HEK293 (cell line): Measurements from ENCODE around the gene PTPRH.

Experiments
- BCL11A ChIP-seq: fragments of 450-650 bp; formaldehyde crosslinking; IDR thresholded peaks from 2 replicates; pipeline ENCODE4 v1.5.1; 2016; ENCODE audit warnings: low read depth, missing biosample characterization, missing genetic modification characterization
- HOXC10 ChIP-seq: sonication (generic); formaldehyde crosslinking; IDR thresholded peaks from 2 replicates; pipeline ENCODE4 v1.8.1; 2023; ENCODE audit warnings: mild to moderate bottlenecking, missing genetic modification reagents
- KLF9 ChIP-seq: fragments of 450-650 bp; formaldehyde crosslinking; IDR thresholded peaks from 2 replicates; pipeline ENCODE4 v1.5.1; 2016; ENCODE audit warnings: missing biosample characterization, missing genetic modification characterization, low read depth
- MZF1 ChIP-seq: fragments of 450-650 bp; formaldehyde crosslinking; IDR thresholded peaks from 2 replicates; pipeline ENCODE4 v1.5.1; 2017; ENCODE audit warnings: missing biosample characterization, missing genetic modification characterization, borderline replicate concordance
- SETDB1 ChIP-seq: IDR thresholded peaks from one replicate; pipeline ENCODE4 v1.6.1; 2017; ENCODE audit warnings: mild to moderate bottlenecking, low read length, moderate library complexity, mixed read lengths; ENCODE audit not compliant: insufficient read length
- TSHZ1 ChIP-seq: fragments of 450-650 bp; formaldehyde crosslinking; IDR thresholded peaks from 2 replicates; pipeline ENCODE4 v1.5.1; 2016; ENCODE audit warnings: missing biosample characterization, missing genetic modification characterization, borderline replicate concordance
- YY1 ChIP-seq: fragments of 450-650 bp; formaldehyde crosslinking; IDR thresholded peaks from 2 replicates; pipeline ENCODE4 v1.5.1; 2018; ENCODE audit warnings: missing biosample characterization, missing genetic modification characterization
- ZBTB48 ChIP-seq: fragments of 450-650 bp; formaldehyde crosslinking; IDR thresholded peaks from 2 replicates; pipeline ENCODE4 v1.5.1; 2016; ENCODE audit warnings: missing biosample characterization, missing genetic modification characterization
- ZBTB8A ChIP-seq: fragments of 450-650 bp; formaldehyde crosslinking; IDR thresholded peaks from 2 replicates; pipeline ENCODE4 v1.5.1; 2016; ENCODE audit warnings: missing biosample characterization, missing genetic modification characterization
- ZFP69B ChIP-seq: fragments of 450-650 bp; formaldehyde crosslinking; IDR thresholded peaks from 2 replicates; pipeline ENCODE4 v1.5.1; 2016; ENCODE audit warnings: missing biosample characterization, missing genetic modification characterization
- ZNF112 ChIP-seq: fragments of 450-650 bp; formaldehyde crosslinking; IDR thresholded peaks from 2 replicates; pipeline ENCODE4 v1.5.0; 2017; ENCODE audit warnings: missing biosample characterization, missing genetic modification characterization
- ZNF114 ChIP-seq: fragments of 450-650 bp; formaldehyde crosslinking; IDR thresholded peaks from 2 replicates; pipeline ENCODE4 v1.5.0; 2017; ENCODE audit warnings: missing biosample characterization, missing genetic modification characterization
- ZNF184 ChIP-seq: fragments of 450-650 bp; IDR thresholded peaks from 2 replicates; pipeline ENCODE4 v1.5.1; 2018; ENCODE audit warnings: missing biosample characterization, mild to moderate bottlenecking, missing genetic modification characterization
- ZNF202 ChIP-seq: fragments of 450-650 bp; formaldehyde crosslinking; IDR thresholded peaks from 2 replicates; pipeline ENCODE4 v1.5.1; 2016; ENCODE audit warnings: missing biosample characterization, missing genetic modification characterization, borderline replicate concordance
- ZNF211 ChIP-seq: fragments of 450-650 bp; formaldehyde crosslinking; IDR thresholded peaks from 2 replicates; pipeline ENCODE4 v1.5.1; 2016; ENCODE audit warnings: low read depth, missing biosample characterization, missing genetic modification characterization
- ZNF214 ChIP-seq: fragments of 450-650 bp; formaldehyde crosslinking; IDR thresholded peaks from 2 replicates; pipeline ENCODE4 v1.5.1; 2017; ENCODE audit warnings: missing biosample characterization, mild to moderate bottlenecking, missing genetic modification characterization, borderline replicate concordance
- ZNF24 ChIP-seq: fragments of 450-650 bp; formaldehyde crosslinking; IDR thresholded peaks from 2 replicates; pipeline ENCODE4 v1.5.1; 2016; ENCODE audit warnings: missing biosample characterization, missing genetic modification characterization
- ZNF311 ChIP-seq: fragments of 450-650 bp; formaldehyde crosslinking; IDR thresholded peaks from 2 replicates; pipeline ENCODE4 v1.5.1; 2017; ENCODE audit warnings: missing biosample characterization, missing genetic modification characterization, borderline replicate concordance
- ZNF423 ChIP-seq: fragments of 450-650 bp; formaldehyde crosslinking; IDR thresholded peaks from 2 replicates; pipeline ENCODE4 v1.5.1; 2016; ENCODE audit warnings: missing biosample characterization, missing genetic modification characterization
- ZNF426 ChIP-seq: fragments of 450-650 bp; formaldehyde crosslinking; IDR thresholded peaks from 2 replicates; pipeline ENCODE4 v1.5.1; 2017; ENCODE audit warnings: missing biosample characterization, missing genetic modification characterization, mild to moderate bottlenecking, inconsistent platforms, moderate library complexity
- ZNF48 ChIP-seq: fragments of 450-650 bp; formaldehyde crosslinking; IDR thresholded peaks from 2 replicates; pipeline ENCODE4 v1.5.1; 2016; ENCODE audit warnings: missing biosample characterization, missing genetic modification characterization
- ZNF560 ChIP-seq: fragments of 450-650 bp; formaldehyde crosslinking; IDR thresholded peaks from 2 replicates; pipeline ENCODE4 v1.5.1; 2017; ENCODE audit warnings: missing biosample characterization, missing genetic modification characterization, borderline replicate concordance
- ZNF571 ChIP-seq: fragments of 450-650 bp; formaldehyde crosslinking; IDR thresholded peaks from 2 replicates; pipeline ENCODE4 v1.5.0; 2017; ENCODE audit warnings: missing biosample characterization, missing genetic modification characterization
- ZNF580 ChIP-seq: fragments of 450-650 bp; formaldehyde crosslinking; IDR thresholded peaks from 2 replicates; pipeline ENCODE4 v1.5.1; 2016; ENCODE audit warnings: missing biosample characterization, missing genetic modification characterization
- ZNF660 ChIP-seq: fragments of 450-650 bp; IDR thresholded peaks from 2 replicates; pipeline ENCODE4 v1.5.1; 2018; ENCODE audit warnings: missing biosample characterization, mild to moderate bottlenecking, missing genetic modification characterization
- ZNF76 ChIP-seq: fragments of 450-650 bp; formaldehyde crosslinking; IDR thresholded peaks from 2 replicates; pipeline ENCODE4; 2016; ENCODE audit warnings: low read depth, missing biosample characterization, missing genetic modification characterization, borderline replicate concordance
- ZSCAN23 ChIP-seq: fragments of 450-650 bp; formaldehyde crosslinking; IDR thresholded peaks from 2 replicates; pipeline ENCODE4 v1.5.1; 2016; ENCODE audit warnings: missing biosample characterization, missing genetic modification characterization
- ZXDB ChIP-seq: fragments of 450-650 bp; formaldehyde crosslinking; IDR thresholded peaks from 2 replicates; pipeline ENCODE4 v1.5.1; 2016; ENCODE audit warnings: missing biosample characterization, missing genetic modification characterization
- TF ChIP-seq, protein P1 (sequence below): sonication (generic); formaldehyde crosslinking; IDR thresholded peaks from 2 replicates; pipeline ENCODE4 v1.8.1; 2022; ENCODE audit warnings: mild to moderate bottlenecking, moderate library complexity, missing genetic modification reagents
- TF ChIP-seq, protein P2 (sequence below): fragments of 450-650 bp; formaldehyde crosslinking; IDR thresholded peaks from 2 replicates; pipeline ENCODE4 v1.5.1; 2016; ENCODE audit warnings: missing biosample characterization, missing genetic modification characterization
- TF ChIP-seq, protein P3 (sequence below): fragments of 450-650 bp; formaldehyde crosslinking; IDR thresholded peaks from 2 replicates; pipeline ENCODE4; 2016; ENCODE audit warnings: missing biosample characterization, missing genetic modification characterization

The PTPRH gene

DNA sequence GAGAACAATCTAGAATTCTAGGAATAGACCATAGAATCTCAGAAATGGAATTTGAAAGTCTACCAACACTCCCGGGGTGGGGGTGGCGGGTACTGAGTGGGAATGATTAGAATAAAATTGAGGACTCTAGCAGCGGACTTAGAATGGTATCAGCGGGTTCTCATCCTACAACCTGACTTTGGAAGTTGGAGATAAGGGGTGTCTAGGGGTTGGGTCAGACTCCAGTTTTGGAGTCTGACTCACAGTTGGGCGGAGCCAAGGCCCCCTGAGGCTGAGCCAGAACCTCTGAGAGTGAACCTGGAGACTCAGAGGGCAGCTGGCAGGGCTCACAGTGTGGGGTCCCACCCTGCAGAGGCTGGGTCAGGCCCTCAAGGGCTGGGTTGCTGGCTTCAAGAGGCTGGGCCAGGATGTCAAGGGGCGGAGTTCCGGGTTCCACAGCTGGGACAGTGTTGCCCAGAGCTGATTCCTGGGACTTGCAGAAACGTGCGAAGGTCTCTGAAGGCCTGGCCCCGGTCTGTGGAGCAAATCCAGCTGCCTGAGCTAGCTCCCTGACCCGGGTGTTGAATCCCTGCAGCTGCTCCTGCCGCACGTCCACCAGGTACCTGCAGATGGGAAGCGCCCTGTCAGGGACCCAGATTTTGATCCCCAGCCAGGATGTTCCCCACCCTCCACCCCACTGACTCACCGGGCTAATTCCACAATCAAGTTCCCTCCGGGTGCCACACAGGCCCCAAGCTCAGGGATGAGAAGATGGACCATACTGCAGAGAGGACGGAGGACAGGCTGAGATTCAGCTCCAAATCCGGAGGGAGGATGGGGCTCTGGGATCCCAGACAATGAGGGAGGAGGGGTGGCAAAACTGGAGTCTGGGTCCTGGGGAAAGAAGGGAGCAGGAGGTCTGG is 50.2 kb downstream of the PTPRH start (continued):
- no peak for TF ChIP-seq TSHZ1 (tag by site-specific recombination)
- no peak for TF ChIP-seq MZF1 (tag by site-specific recombination)
- TF ChIP-seq ZNF571 (tag by site-specific recombination): no peak
- peak; percentile 92 for TF ChIP-seq ZFP69B (tag by site-specific recombination)
- no peak for TF ChIP-seq ZNF76 (tag by site-specific recombination)
- no peak for TF ChIP-seq ZNF202 (tag by site-specific recombination)
- no peak for TF ChIP-seq ZSCAN23 (tag by site-specific recombination)
- TF ChIP-seq ZNF184 (tag by site-specific recombination): 0 out of 2 replicates have a peak, but pooled peaks have one; percentile 45
- TF ChIP-seq ZNF24: peak; percentile 45; the same call in 1 of the 2 replicates
- TF ChIP-seq ZNF214 (tag by site-specific recombination): no peak
- TF ChIP-seq ZNF114: no peak
- no peak for TF ChIP-seq HOXC10 (CRISPR knock-in tag)
- TF ChIP-seq, protein P1, sequence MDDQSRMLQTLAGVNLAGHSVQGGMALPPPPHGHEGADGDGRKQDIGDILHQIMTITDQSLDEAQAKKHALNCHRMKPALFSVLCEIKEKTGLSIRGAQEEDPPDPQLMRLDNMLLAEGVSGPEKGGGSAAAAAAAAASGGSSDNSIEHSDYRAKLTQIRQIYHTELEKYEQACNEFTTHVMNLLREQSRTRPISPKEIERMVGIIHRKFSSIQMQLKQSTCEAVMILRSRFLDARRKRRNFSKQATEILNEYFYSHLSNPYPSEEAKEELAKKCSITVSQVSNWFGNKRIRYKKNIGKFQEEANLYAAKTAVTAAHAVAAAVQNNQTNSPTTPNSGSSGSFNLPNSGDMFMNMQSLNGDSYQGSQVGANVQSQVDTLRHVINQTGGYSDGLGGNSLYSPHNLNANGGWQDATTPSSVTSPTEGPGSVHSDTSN: no peak
- no peak for TF ChIP-seq ZNF423 (tag by site-specific recombination)
- TF ChIP-seq ZNF112 (tag by site-specific recombination): no peak
- TF ChIP-seq ZNF211 (tag by site-specific recombination): no peak
- no peak for TF ChIP-seq ZNF48
- TF ChIP-seq, protein P2, sequence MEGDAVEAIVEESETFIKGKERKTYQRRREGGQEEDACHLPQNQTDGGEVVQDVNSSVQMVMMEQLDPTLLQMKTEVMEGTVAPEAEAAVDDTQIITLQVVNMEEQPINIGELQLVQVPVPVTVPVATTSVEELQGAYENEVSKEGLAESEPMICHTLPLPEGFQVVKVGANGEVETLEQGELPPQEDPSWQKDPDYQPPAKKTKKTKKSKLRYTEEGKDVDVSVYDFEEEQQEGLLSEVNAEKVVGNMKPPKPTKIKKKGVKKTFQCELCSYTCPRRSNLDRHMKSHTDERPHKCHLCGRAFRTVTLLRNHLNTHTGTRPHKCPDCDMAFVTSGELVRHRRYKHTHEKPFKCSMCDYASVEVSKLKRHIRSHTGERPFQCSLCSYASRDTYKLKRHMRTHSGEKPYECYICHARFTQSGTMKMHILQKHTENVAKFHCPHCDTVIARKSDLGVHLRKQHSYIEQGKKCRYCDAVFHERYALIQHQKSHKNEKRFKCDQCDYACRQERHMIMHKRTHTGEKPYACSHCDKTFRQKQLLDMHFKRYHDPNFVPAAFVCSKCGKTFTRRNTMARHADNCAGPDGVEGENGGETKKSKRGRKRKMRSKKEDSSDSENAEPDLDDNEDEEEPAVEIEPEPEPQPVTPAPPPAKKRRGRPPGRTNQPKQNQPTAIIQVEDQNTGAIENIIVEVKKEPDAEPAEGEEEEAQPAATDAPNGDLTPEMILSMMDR: no peak
- TF ChIP-seq ZNF426 (tag by site-specific recombination): no peak
- TF ChIP-seq SETDB1: no peak
- TF ChIP-seq ZNF580: no peak
- no peak for TF ChIP-seq ZNF311 (tag by site-specific recombination)
- TF ChIP-seq ZNF660 (tag by site-specific recombination): peak; percentile 50; the same call in 1 of the 2 replicates
- no peak for TF ChIP-seq YY1 (tag by site-specific recombination)
- no peak for TF ChIP-seq KLF9 (tag by site-specific recombination)
- peak; percentile 61 for TF ChIP-seq ZXDB (tag by site-specific recombination)
- no peak for TF ChIP-seq BCL11A (tag by site-specific recombination)
- TF ChIP-seq ZBTB8A (tag by site-specific recombination): no peak
- peak; percentile 24; the same call in 1 of the 2 replicates for TF ChIP-seq ZBTB48 (tag by site-specific recombination)
- TF ChIP-seq, protein P3, sequence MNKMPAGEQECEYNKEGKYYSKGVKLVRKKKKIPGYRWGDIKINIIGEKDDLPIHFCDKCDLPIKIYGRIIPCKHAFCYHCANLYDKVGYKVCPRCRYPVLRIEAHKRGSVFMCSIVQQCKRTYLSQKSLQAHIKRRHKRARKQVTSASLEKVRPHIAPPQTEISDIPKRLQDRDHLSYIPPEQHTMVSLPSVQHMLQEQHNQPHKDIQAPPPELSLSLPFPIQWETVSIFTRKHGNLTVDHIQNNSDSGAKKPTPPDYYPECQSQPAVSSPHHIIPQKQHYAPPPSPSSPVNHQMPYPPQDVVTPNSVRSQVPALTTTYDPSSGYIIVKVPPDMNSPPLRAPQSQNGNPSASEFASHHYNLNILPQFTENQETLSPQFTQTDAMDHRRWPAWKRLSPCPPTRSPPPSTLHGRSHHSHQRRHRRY (tag by site-specific recombination): no peak
- TF ChIP-seq ZNF560 (tag by site-specific recombination): no peak
